ENCODE measurements around the gene KHNYN.

GRCh38 chr14:24473211-24473610 lies 43.5 kb downstream of the KHNYN start:
- TF ChIP-seq EZH2 (IDR thresholded peaks at IDR 0.05; ENCODE audit: insufficient read depth, poor library complexity, severe bottlenecking) (no peak), EZH2phosphoT487 (IDR thresholded peaks at IDR 0.05; ENCODE audit: insufficient read depth, low read depth) (no peak)

Data from GM23248 (cell line).